ENCODE measurements around the gene PEAK1.

DNA sequence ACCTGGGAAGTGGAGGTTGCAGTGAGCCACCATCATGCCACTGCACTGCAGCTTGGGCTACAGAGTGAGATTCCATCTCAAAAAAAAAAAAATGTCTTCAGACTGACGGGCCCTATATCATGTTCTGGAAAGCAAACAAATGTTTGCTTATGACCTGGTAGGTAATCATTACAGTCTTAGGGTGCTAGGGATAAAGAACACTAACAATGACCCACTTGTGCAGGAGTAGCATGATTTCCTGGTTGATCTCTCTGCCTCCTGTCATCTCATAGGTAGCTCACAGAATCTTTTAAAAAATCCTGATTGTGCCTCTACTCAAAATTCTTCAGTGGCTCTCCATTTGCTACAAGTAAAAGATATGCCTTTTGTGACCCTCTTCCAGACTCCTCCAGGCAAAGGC, 274.5 kb downstream of the PEAK1 start:
- TF ChIP-seq CTCF (IDR thresholded peaks at IDR 0.05) (no peak), POLR2A (IDR thresholded peaks at IDR 0.05) (no peak)
